Measurements from ENCODE around the gene KCNF1.

The KCNF1 gene

GRCh38 chr2:10876394-10876793 is 35.3 kb upstream of the KCNF1 start:
- FAIRE-seq, result no peak
- no peak for TF ChIP-seq CTCF (IDR thresholded peaks at IDR 0.05; ENCODE audit: insufficient read depth, missing control alignments)
- DNase-seq (ENCODE audit: insufficient read length, low spot score), result no peak

GRCh38 chr2:10876963-10877362 is 34.8 kb upstream of the KCNF1 start:
- TF ChIP-seq CTCF (IDR thresholded peaks at IDR 0.05; ENCODE audit: insufficient read depth, missing control alignments), result no peak
- no peak for DNase-seq (ENCODE audit: insufficient read length, low spot score)
- no peak for FAIRE-seq

GRCh38 chr2:10877651-10878111 is 34.1 kb upstream of the KCNF1 start:
- TF ChIP-seq CTCF (IDR thresholded peaks at IDR 0.05; ENCODE audit: insufficient read depth, missing control alignments), result no peak
- FAIRE-seq, result no peak
- no peak for DNase-seq (ENCODE audit: insufficient read length, low spot score)

GRCh38 chr2:10878268-10878915 is 33.3 kb upstream of the KCNF1 start:
- DNase-seq (ENCODE audit: insufficient read length, low spot score) (no peak), FAIRE-seq (no peak)
- no peak for TF ChIP-seq CTCF (IDR thresholded peaks at IDR 0.05; ENCODE audit: insufficient read depth, missing control alignments)

- no peak for FAIRE-seq
- TF ChIP-seq CTCF (IDR thresholded peaks at IDR 0.05; ENCODE audit: insufficient read depth, missing control alignments), result no peak
- no peak for DNase-seq (ENCODE audit: insufficient read length, low spot score)
These were observed 32.6 kb upstream of the KCNF1 start for GRCh38 chr2:10879159-10879558.

GRCh38 chr2:10879624-10880585 is 31.8 kb upstream of the KCNF1 start:
- no peak for TF ChIP-seq CTCF (IDR thresholded peaks at IDR 0.05; ENCODE audit: insufficient read depth, missing control alignments)
- DNase-seq (ENCODE audit: insufficient read length, low spot score) (no peak), FAIRE-seq (no peak)

All from D721Med (cell line).